Activated naive CD4-positive, alpha-beta T cell treated with anti-CD3 and anti-CD28 coated beads, Interleukin-2, amount 10 ng/mL, durations not matched to agents 7 days and 5 days (primary cell): Measurements from ENCODE around the gene DRG2.

ENCODE experiments used
- CTCF ChIA-PET: fragments of 350-600 bp; sonication (Branson Sonifier 250); formaldehyde crosslinking; loops from one replicate; lab custom pipeline; 2021; ENCODE audit warnings: antibody characterized with exemption; lab: Charles Lee
- DNase-seq: peaks from one replicate; pipeline ENCODE4 v3.0.0-alpha.2; 2020
- H3K27ac Mint-ChIP-seq: one replicate; pipeline ENCODE4 v1.8.0; 2021; ENCODE audit warnings: mild to moderate bottlenecking, moderate library complexity, mixed read lengths
- H3K27me3 Mint-ChIP-seq: one replicate; pipeline ENCODE4 v1.8.0; 2021; ENCODE audit warnings: mild to moderate bottlenecking, mixed read lengths
- H3K36me3 Mint-ChIP-seq: one replicate; pipeline ENCODE4 v1.8.0; 2021; ENCODE audit warnings: mixed read lengths
- H3K4me1 Mint-ChIP-seq: one replicate; pipeline ENCODE4 v1.8.0; 2021; ENCODE audit warnings: mixed read lengths
- H3K4me3 Mint-ChIP-seq: one replicate; pipeline ENCODE4 v1.8.0; 2021; ENCODE audit warnings: mild to moderate bottlenecking, moderate library complexity, mixed read lengths
- H3K9me3 Mint-ChIP-seq: one replicate; pipeline ENCODE4 v1.8.0; 2021; ENCODE audit warnings: mixed read lengths

DRG2 gene

GRCh38 chr17:18100616-18101015 is 12.9 kb downstream of the DRG2 start:
- Mint-ChIP-seq H3K4me3 (no peak overlapping the region), H3K27me3 (no peaks in the 10 kb centered on the region), H3K36me3 (peaks cover 31% of the 10 kb centered on the region), H3K27ac (no peak overlapping the region), H3K4me1 (no peaks in the 10 kb centered on the region), H3K9me3 (no peaks in the 10 kb centered on the region)
- CTCF ChIA-PET, result no interaction called here
- DNase-seq, result no peak

DNA sequence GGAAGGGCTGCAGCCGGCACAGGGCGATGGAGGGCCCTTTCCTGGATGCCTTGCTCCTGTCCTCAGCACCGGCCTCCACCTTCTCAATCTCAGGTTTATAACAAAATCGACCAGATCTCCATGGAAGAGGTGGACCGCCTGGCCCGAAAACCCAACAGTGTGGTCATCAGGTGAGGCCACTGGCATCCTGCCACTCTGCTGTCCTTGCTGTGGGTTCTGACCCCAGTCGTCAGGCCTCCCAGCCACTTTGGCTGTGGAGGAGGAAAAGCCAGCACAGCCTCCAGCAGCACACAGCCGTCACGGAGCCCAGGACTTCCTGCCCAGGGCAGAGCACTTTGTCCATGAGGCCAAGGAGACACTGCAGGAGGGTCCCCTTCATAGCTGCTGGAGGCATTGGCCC is 14.1 kb downstream of the DRG2 start:
- peaks cover 19% of the 10 kb centered on the region for H3K36me3 Mint-ChIP-seq

GRCh38 chr17:18102640-18103039 is 14.9 kb downstream of the DRG2 start:
- Mint-ChIP-seq H3K27ac (no peak overlapping the region), H3K4me1 (no peaks in the 10 kb centered on the region), H3K4me3 (no peak overlapping the region), H3K27me3 (no peaks in the 10 kb centered on the region), H3K36me3 (peaks cover 18% of the 10 kb centered on the region), H3K9me3 (no peaks in the 10 kb centered on the region)
- CTCF ChIA-PET, result no interaction called here
- DNase-seq, result no peak

More for the DNA sequence above, 14.1 kb downstream of the DRG2 start:
- no peaks in the 10 kb centered on the region for H3K9me3 Mint-ChIP-seq
- no peaks in the 10 kb centered on the region for H3K4me1 Mint-ChIP-seq
- CTCF ChIA-PET, result no interaction called here
- no peak overlapping the region for H3K27ac Mint-ChIP-seq
- no peak overlapping the region for H3K4me3 Mint-ChIP-seq
- no peaks in the 10 kb centered on the region for H3K27me3 Mint-ChIP-seq
- DNase-seq, result no peak

DNA sequence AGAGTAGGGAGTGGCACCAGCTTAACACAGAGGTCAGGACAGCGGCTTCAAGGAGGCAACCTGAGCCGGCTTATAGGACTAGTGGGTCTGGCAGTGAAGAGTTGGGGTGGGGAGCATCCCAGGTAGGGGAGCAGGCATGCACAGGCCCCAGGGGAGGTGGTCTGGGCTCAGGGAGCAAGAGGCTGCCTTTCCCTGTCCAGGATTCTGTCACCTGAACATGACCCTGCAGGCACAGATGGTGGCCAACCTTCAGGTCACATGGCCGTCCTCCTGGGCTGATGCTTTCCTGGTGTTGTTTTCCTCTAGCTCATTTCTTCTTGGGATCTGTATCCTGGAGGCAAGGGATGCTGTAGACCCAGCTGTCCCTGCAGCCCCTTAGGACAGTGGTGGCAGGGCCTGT is 17.3 kb downstream of the DRG2 start:
- Mint-ChIP-seq H3K27me3 (no peaks in the 10 kb centered on the region), H3K27ac (no peak overlapping the region), H3K4me1 (no peaks in the 10 kb centered on the region), H3K36me3 (peaks cover 12% of the 10 kb centered on the region), H3K9me3 (no peaks in the 10 kb centered on the region), H3K4me3 (no peak overlapping the region)
- DNase-seq, result no peak
- CTCF ChIA-PET, result no interaction called here

GRCh38 chr17:18105595-18105994 is 17.8 kb downstream of the DRG2 start:
- CTCF ChIA-PET, result interaction anchor here (0.6 kb wide), 1 partner anchor 715 kb away, joined by 3 read pairs; no protein-coding TSS in a partner anchor
- no peaks in the 10 kb centered on the region for H3K4me1 Mint-ChIP-seq
- no peaks in the 10 kb centered on the region for H3K27me3 Mint-ChIP-seq
- no peaks in the 10 kb centered on the region for H3K9me3 Mint-ChIP-seq
- H3K36me3 Mint-ChIP-seq, result peaks cover 8% of the 10 kb centered on the region
- no peak overlapping the region for H3K4me3 Mint-ChIP-seq
- H3K27ac Mint-ChIP-seq, result no peak overlapping the region
- no peak for DNase-seq

DNA sequence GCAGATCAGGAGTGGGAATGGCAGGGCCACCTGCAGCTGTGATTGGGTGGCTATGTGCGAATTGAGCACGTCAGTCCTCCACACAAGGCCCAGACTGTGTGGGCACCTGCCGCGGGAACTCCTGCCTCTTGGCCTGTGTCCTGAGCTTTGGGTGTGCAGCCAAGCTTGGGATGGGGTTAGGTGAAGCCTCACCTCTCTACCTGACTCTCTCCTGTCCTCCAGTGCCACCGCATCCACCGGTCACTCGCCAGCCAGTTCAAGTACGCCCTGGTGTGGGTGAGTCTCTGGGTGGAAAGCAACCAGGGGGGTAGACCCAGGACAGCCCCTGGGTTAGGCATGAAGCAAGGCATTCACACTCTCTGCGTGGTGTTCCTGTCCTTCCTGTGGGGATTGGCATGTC is 18.5 kb downstream of the DRG2 start:
- Mint-ChIP-seq H3K27me3 (no peaks in the 10 kb centered on the region), H3K4me1 (no peaks in the 10 kb centered on the region), H3K36me3 (peaks cover 8% of the 10 kb centered on the region), H3K27ac (no peak overlapping the region), H3K9me3 (no peaks in the 10 kb centered on the region), H3K4me3 (no peak overlapping the region)
- DNase-seq, result no peak
- CTCF ChIA-PET, result interaction anchor here (0.6 kb wide), 1 partner anchor 716 kb away, joined by 3 read pairs; no protein-coding TSS in a partner anchor

DNA sequence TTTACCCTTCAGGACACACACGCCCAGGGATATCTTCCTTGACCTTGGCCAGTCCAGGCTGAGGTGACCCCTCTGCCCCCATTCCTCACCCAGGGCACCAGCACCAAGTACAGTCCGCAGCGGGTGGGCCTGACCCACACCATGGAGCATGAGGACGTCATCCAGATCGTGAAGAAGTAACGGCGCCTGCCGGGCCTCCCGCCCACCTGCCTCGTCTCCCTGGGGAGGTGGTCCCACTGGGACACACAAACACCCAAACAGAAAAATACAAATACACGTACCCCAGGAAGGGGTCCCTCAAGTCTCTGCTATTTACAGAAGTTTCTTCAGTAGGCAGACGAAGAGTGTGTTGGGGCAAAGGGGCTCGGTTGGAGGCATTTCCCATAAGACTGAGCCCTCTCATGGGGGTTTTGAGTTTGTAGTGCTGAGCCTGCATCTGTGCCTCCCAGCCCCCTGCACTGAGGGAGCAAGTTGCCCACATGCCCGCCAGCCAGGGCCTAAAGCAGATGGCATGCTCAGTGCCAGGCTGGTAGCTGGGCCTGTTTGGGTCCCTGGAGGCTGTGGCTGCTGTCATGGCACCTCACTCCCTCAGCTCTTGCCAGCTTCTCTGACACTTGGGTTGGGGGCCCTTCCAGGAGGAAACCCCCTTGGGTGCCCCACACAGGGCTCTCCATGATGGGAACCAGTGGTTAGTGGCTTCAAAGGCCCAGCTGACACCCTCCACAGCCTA is 19.5 kb downstream of the DRG2 start:
- Mint-ChIP-seq H3K4me1 (no peaks in the 10 kb centered on the region), H3K36me3 (peaks cover 4% of the 10 kb centered on the region), H3K9me3 (no peaks in the 10 kb centered on the region), H3K4me3 (no peak overlapping the region), H3K27me3 (no peaks in the 10 kb centered on the region), H3K27ac (no peak overlapping the region)
- no peak for DNase-seq
- CTCF ChIA-PET, result no interaction called here

- CTCF ChIA-PET, result no interaction called here
- no peaks in the 10 kb centered on the region for H3K27me3 Mint-ChIP-seq
- H3K4me3 Mint-ChIP-seq, result no peak overlapping the region
- no peak for DNase-seq
- no peaks in the 10 kb centered on the region for H3K9me3 Mint-ChIP-seq
- no peak overlapping the region for H3K27ac Mint-ChIP-seq
- H3K4me1 Mint-ChIP-seq, result no peaks in the 10 kb centered on the region
- peaks cover 4% of the 10 kb centered on the region for H3K36me3 Mint-ChIP-seq
Observed at GRCh38 chr17:18107971-18108370, 20.2 kb downstream of the DRG2 start.

DNA sequence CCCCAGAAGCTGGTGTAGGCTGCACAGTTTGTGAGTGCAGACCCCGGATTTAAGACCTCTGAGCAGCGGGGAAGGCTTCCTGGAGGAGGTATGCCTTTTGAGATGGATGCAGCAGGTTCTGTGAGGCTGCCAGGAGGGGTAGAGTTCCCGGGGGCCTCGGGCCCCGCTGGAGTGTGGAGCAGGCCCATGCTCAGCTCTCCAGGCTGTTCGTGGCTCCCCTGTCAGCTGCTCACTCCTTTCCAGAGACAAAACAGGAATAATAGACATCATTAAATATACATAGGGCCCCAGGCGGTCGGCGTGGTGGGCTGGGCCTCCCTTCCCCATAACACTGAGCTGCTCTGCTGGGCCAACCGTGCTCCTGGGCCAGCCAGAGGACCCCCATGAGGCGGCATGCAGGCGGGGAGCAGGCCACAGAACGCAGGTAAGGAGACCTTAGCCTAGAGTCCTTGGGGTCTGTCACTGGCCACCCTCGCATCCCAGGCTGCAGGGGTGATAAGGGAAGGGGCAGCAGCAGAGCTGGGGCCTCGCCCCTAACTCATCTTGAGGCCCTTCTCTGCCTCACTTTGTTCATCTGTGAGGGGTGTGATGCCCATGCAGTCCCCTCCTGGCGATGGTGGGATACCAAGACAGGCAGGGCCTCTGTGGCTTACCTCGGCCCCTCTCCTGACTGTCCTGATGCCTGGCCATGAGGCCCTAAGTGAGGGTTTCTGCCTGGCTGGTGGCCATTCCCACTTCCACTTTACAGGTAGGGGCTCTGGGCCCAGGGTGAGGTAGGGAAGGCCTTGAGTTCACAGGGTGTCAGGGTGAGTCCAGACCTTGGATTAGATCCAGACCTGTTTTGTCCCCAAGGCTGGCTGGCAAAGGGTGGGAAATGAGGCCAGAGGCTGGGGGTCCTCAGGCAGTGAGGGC is 20.9 kb downstream of the DRG2 start, which contains the start of gene MYO15A:
TSS of gene MYO15A (plus strand) at position 356 of the 912 bp plus-strand sequence. CDS start 10,045 bp downstream, outside the sequence.
- Mint-ChIP-seq H3K36me3 (peaks cover 1% of the 10 kb centered on the region), H3K9me3 (no peaks in the 10 kb centered on the region), H3K4me1 (no peaks in the 10 kb centered on the region), H3K27me3 (no peaks in the 10 kb centered on the region), H3K4me3 (no peak within 1 kb of the TSS), H3K27ac (no peak within 1 kb of the TSS)
- no peak for DNase-seq
- CTCF ChIA-PET, result no interaction called here

GRCh38 chr17:18109935-18110485 is 22.3 kb downstream of the DRG2 start:
- H3K27ac Mint-ChIP-seq, result no peak overlapping the region
- H3K27me3 Mint-ChIP-seq, result no peaks in the 10 kb centered on the region
- no peak overlapping the region for H3K4me3 Mint-ChIP-seq
- peaks cover 1% of the 10 kb centered on the region for H3K36me3 Mint-ChIP-seq
- no peak for DNase-seq
- CTCF ChIA-PET, result no interaction called here
- H3K9me3 Mint-ChIP-seq, result no peaks in the 10 kb centered on the region
- H3K4me1 Mint-ChIP-seq, result no peaks in the 10 kb centered on the region

- no peak for DNase-seq
- Mint-ChIP-seq H3K4me1 (no peaks in the 10 kb centered on the region), H3K27ac (no peak overlapping the region), H3K4me3 (no peak overlapping the region), H3K9me3 (no peaks in the 10 kb centered on the region), H3K27me3 (no peaks in the 10 kb centered on the region), H3K36me3 (no peaks in the 10 kb centered on the region)
- CTCF ChIA-PET, result no interaction called here
Observed at GRCh38 chr17:18110636-18111145, 22.9 kb downstream of the DRG2 start.

DNA sequence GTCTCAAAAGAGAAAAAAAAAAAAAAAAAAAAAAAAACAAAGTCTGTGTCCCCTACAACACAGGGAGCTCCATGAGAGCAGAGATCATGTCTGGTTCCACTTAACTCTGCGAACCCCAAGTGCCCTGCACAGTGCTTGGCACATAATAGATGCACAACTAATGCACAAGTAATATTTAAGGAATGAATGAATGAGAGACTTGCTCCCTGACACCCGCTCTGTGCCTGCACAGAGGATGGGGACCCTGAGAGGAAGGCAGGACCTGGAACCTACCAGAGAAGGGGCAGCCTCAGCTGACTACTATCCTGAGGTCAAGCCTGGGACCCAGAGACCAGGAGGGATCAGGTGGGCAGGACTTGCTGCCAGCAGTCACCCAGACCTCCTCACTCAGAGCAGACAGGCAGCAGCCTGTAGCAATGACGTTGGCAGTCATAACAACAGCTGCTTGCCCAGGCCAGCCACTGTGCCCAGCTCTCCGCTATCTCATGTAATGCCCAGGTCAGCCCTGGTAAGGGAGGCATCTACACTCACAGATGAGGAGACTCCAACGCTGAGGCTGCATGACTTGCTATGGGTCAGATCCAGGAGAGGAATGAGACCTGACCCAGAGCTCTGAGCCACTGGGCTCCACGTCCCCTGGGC is 23.7 kb downstream of the DRG2 start:
- Mint-ChIP-seq H3K27me3 (no peaks in the 10 kb centered on the region), H3K9me3 (no peaks in the 10 kb centered on the region), H3K36me3 (no peaks in the 10 kb centered on the region), H3K4me1 (no peaks in the 10 kb centered on the region), H3K4me3 (no peak overlapping the region), H3K27ac (no peak overlapping the region)
- CTCF ChIA-PET, result no interaction called here
- DNase-seq, result no peak

- H3K4me3 Mint-ChIP-seq, result no peak overlapping the region
Observed at GRCh38 chr17:18115517-18115916, 27.8 kb downstream of the DRG2 start.

DNA sequence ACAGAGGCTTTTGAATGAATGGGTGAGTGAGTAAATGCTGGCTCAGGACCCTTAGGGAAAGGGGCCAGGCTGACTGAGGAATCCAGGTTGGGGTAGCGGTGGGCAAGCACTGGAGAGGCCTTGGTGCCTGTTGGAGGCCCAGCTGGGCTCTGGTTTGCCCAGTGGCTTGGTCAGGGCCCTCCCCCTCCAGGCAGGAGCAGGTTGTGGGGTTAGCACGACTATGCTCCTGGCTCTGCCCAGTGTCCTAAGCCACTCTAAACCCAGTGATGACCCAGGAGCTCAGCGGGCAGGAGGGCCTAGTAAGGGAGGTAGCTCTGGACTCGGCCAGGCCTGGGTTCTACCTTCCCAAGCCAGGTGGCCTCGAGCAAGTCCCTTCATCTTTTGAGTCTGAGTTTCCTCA is 28.3 kb downstream of the DRG2 start:
- DNase-seq, result no peak
- Mint-ChIP-seq H3K4me1 (no peaks in the 10 kb centered on the region), H3K36me3 (no peaks in the 10 kb centered on the region), H3K27ac (no peak overlapping the region), H3K4me3 (no peak overlapping the region), H3K9me3 (peaks cover 3% of the 10 kb centered on the region), H3K27me3 (no peaks in the 10 kb centered on the region)
- CTCF ChIA-PET, result no interaction called here

More at GRCh38 chr17:18115517-18115916, 27.8 kb downstream of the DRG2 start:
- H3K27ac Mint-ChIP-seq, result no peak overlapping the region
- H3K27me3 Mint-ChIP-seq, result no peaks in the 10 kb centered on the region
- H3K9me3 Mint-ChIP-seq, result peaks cover 3% of the 10 kb centered on the region
- no peaks in the 10 kb centered on the region for H3K4me1 Mint-ChIP-seq
- no peaks in the 10 kb centered on the region for H3K36me3 Mint-ChIP-seq
- CTCF ChIA-PET, result no interaction called here
- DNase-seq, result no peak
